Superior temporal gyrus (tissue), 1 donor: Measurements from ENCODE around the gene ADAMTS12.
A peak's percentile ranks its signal among the peaks of the same experiment; 100 is the strongest.
"Not testable (repeated sequence)": the region's sequence is repeated elsewhere in the genome, so short reads cannot be mapped to it uniquely, and the experiment has no call there.

Experiments used
- DNase-seq: peaks from one replicate; pipeline ENCODE4 v3.0.0-alpha.2; 2016; ENCODE audit errors: extremely low spot score

The ADAMTS12 gene

DNA sequence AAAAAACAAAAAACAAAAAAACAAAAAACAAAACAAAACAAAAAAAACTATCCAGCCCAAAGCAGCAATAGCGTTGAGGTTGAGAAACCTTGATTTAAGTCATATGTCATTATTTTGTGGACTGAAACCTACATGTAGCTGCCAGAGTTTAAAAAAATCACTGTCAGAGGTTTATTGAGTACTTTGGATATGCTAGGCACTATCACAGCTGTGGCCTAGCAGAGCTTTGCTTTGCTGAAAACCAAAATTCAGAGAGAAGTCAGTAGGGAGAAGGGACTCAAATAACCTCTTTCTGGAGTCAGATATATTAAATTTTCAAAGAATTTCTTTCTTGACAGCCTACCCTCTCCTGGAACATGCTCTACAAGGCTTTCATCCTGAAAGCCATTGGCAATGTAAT lies 299.5 kb downstream of the ADAMTS12 start:
- DNase-seq: no peak

DNA sequence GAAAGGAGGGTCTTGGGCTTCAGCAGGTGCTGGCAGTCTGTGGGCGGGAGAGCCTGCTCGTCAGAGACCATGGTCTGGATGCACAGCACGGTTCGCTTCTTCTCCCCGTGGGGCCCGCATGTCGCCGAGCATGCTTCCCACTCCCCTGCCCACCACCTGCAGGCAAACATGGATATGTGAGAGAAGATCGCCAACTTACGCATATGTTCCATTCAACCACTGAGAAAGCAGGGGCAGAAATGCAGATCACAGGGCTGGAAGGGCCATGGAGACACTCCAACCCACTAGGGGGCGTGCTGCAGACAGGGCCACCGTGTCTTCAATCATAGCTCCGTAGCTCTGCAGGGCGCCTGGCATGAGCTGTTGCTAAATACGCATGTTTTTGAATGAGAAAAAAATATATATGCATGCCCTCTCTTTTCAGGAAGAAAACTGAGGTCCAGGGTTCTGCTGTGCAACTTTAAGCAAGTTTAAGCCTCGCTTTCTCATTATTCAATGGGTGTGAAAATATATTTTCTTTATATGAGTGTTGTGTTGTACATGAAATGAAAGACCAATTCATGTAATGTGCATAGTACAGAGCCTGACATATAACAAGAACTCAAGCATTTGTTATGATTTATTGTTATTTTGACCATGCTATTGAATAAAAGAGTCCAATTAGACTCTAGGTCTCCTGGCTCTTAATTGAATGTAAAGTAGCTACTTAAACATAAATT lies 303.0 kb downstream of the ADAMTS12 start:
- DNase-seq: no peak

DNA sequence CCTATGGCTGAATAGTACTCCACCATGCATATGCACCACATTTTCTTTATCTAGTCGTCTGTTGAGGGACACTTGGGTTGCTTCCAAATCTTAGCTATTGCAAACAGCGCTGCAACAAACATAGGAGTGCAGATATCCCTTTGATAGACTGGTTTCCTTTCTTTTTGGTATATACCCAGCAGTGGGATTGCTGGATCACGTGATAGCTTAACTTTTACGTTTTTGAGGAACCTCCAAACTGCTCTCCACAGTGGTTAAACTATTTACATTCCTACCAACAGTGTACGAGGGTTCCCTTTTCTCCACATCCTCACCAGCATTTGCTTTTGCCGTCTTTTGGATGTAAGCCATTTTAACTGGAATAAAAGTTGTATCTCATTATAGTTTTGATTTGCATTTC lies 308.5 kb downstream of the ADAMTS12 start:
- no peak for DNase-seq

DNA sequence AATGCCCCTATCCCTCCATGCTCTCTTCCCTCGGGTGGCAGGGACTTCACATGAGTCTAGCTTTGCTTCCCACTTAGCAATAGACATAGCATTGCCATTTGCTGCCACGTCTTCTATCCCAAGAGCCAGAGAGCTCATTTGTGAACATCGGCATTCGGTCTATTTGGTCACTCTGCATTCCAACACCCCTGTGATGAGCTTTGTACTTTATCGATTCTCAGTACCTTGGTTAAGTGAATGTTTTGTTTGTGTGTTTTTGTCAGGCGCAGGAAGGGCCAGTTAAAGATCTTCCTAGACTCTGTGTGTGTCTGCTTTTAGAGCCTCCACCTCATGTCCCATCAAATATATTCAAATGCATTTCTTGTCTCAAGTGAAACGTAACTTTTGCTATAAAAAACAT lies 309.4 kb downstream of the ADAMTS12 start:
- no peak for DNase-seq

DNA sequence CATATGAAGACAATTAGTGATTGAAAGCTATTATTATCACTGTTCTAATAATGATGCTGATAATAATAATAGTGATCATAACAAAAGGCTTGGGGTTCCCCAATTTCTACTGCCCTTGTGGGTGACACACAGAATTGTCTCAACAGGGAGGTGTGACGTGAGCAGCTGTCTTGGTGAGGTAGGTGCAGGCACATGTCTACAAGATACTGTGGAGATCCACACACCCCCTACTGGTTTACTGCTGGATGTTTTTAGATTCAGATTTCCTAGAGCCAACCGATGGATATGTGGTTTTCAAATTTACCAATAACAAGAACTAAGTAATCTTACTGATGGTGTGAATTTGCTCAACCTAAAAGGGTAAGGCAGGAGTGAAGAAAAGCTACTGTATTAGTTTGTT lies 312.0 kb downstream of the ADAMTS12 start:
- no peak for DNase-seq

DNA sequence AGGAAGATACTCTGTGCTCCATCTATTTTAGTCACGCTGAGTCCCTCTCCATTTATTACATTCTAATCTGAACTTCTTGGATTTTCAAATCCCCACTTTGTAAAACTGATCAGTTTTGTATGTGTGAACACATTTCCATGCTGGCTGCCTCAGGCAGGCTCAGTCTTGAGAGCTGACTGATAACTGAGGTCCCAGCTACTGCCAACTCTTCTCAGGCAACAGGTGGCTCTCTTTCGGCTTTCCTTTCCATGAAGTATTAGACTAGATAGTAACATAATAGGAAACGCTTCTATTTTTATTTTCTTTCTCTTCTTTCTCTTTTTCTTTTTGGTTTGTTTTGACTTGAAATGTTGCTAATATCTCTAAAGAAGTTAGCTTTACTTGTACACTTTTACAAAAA lies 312.6 kb downstream of the ADAMTS12 start:
- no peak for DNase-seq

DNA sequence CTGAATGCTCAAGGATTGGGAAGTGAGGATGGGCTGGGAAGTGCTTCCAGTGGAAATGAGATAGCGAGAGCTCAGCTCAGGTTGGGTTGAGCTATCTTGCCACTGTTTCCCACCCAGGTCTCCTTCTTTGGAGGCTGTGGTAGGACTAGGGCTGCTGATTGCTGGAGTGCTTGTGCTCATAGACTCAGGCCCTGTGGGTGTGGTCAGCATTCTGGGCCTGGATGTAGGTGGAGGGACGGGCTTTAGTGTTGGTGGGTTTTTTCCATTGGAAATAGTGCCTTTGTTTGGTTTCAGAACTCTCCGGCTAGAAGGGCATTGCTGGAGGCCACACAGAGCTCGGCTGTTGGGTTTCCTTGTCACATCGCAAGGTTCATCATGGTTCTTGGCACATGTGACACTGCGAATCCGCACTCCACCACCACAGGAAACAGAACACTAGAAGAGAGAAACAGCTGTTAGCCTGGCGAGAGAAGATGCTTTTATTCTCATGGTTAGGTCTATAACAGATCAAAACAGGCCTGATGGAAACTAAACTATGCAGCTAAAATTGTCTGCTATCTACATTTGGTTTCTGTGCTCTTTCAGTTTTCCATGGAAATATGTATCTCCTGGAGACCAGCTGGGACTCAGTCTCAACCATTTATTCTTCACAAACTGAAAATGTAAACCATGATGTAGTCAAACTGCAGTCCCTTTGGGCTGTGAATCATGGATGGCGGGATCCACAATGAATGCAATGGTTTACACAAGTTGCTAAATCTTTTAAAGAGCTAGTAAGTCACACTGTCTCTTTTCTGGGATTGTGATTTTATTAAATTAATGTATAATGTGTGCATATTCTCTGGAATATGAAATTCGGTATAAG lies 314.8 kb downstream of the ADAMTS12 start:
- DNase-seq: no peak

DNA sequence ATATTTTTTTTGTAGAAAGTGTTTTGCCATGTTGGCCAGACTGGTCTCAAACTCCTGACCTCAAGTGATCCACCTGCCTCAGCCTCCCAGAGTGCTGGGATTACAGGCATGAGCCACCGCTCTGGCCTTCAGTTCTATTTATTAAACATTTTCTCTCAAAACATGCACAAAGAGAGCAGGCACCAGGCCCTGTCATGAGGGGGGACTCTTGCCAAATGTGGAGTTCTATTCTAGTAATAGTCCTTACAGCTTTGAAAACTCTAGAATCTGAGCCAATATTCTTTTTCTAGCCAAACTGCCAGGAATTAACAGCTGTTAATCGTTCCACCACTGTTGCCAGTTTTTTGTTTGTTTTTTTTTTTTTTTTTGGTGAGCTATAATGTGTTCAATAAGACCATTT lies 326.5 kb downstream of the ADAMTS12 start:
- peak; percentile 36 for DNase-seq

DNA sequence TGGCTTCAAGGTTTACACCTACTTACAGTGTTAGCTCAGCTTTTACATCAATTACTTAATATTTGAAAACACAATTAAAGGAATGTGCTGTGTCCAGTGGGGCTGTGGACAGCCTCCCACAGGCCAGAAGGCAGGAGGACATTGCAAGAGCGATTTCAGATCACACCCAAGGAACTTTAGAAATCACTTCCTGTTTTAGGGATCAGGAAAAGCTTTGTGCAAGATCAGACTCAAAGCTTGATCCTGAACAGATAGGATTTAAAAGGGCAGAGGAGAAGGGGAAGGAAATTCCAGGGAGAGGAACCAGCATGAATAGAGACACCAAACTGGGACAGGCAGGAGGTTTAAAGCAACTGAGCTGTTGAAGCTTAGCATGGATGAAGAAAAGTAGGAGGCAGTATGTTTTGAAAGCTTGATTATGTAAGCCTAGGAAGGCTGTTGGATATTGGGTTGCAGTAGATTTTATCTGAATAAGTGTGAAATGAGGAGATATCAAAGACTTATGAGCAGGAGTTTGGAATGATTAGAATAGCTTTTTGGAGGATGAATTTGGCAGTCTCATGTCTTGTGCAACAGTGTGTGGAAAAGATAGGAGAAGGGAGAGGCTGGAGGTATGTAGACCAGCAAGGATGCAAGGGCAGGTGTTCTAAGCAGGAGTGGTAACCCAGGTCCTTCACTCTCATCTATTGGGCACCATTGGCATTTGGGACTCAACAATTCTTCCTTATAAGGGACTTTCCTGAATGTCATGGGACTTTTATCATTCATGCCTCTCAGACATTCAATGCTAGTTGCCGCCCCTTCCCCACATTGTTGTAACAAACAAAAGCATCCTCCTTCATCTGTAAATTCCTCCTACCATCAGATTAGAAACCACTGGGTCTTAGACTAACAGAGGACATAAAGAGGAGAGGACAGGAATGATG lies 327.5 kb downstream of the ADAMTS12 start:
- DNase-seq: no peak

DNA sequence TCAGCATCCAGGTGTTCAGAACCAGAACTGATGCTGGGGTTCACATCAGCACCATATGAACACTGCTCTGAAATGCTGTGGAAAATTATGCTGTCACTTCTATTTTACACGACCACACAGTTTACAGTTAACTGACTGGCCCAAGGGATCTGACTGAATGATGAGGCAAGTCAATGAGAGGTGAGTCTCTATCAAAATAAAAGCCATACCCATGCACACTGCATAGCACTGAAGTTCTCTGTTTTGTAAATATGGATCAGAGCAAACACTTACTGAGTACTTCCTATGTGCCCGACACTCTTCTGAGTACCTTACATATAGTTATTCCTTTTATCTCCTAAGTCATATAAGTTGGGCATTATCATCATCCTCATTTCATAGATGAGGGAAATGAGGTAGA lies 328.3 kb downstream of the ADAMTS12 start:
- DNase-seq: no peak

DNA sequence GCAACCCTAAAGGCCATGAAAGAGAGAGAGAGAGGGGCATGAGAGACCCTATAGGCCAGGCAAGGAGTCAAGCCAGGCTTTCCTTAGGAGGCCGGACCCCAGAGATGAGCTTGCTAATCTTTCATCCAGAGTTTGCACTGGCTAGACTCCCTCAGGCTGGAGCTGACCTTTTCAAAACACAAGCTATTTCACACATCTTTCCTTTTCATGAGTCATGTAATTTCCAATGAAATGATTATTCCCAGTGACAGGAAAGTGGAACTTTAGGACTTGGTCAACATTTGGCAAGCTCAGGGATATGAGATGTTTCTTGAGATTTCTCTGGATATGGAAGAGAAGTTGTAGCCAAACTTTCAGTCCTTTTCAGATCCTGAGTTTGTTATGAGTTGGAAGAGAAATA lies 333.3 kb downstream of the ADAMTS12 start:
- DNase-seq: no peak

DNA sequence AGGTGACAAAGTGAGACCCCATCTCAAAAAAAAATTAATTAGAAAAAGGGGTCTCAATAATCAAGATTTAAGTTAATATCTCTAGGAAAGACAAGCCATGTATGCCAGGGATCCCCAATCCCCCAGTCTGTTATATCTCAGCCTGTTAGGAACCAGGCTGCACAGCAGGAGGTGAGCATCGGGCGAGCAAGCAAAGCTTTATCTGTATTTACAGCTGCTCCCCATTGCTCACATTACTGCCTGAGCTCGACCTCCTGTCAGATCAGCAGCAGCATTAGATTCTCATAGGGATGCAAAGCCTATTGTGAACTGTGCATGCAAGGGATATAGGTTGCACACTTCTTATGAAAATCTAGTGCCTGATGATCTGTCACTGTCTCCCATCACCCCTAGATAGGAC lies 334.2 kb downstream of the ADAMTS12 start:
- no peak for DNase-seq

DNA sequence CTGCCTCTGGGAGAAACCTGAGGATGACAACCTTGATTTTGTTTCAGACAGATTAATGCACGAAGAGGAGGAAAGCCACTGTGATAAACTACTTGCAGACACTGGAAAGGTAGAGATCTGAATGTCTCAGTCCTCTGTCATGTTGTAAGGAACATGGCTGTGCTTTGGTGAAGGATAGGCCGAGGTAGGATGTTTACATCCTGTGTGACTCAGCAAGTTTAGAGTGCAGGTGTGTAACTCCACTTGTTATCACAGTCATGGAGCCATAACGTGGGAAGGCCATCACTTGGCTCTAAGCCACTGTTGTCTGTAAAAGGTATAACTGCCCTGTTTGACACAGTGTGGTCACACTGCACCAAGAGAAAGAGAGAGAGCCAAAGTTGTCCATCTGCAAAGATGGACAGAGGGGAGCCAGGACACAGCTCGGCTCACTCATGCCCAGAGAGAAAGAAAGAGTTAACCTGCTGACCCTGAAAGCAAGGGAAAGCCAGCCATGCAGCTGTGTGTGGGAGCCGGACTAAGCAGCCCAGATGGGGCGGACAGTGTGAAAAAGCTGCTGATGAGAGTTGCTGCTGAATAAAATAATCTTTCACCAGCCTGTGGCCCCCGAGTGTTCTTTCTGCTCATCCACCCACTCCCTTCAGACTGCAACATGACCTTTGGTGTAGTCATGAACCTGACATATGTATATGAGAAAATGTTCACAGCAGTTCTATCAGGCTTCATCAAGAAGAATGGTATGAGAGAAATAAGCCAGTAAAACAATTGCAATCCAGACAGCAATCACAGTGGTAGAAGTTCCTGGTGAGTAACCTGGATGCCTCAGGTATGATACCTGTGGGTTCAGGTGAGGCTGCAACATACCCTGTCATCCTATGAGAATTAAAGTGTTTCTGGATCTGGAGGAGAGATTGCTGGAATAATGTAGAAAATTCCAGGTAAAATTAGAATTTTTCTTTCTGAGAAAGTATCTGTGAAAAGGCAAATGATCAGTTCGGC lies 335.2 kb downstream of the ADAMTS12 start:
- DNase-seq: no peak

DNA sequence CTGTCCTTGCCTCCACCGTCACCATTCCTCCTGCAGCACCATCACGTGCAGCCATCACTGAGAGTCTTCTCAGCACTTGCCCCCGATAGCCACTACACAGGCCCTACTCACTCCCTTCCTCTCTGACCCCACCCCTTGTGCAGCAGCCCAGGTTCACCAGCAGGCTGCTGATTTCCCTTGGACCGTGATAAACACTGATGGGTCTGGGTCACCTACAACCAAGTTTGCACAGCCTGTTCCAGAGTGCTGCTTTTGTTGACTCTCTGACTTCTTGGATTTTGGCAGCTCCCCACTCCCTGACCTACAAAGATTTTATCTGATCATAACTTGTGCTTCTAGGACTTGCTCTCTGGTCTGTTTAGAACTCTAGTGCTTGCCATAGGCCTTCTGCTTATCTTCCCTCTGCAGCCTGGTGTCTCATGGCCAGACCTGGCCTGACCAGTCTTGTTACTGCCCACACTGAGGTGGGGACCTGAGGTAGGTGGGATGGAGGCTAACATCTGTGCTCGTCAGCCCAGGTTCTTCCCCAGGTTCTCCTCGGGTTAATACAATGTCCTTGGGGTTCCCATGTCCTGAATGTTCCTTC lies 341.7 kb downstream of the ADAMTS12 start:
- DNase-seq: no peak

DNA sequence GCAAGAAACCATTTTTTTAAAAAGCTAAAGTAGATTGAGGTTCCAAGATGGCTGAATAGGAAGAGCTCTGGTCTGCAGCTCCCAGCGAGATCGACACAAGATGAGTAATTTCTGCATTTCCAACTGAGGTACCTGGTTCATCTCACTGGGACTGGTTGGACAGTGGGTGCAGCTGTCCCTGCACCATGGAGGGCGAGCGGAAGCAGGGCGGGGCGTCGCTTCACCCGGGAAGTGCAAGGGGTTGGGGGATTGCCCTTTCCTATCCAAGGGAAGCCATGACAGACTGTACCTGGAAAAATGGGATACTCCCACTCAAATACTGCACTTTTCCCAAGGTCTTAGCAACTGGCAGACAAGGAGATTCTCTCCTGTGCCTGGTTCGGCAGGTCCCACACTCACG lies 352.0 kb downstream of the ADAMTS12 start:
- DNase-seq: not testable (repeated sequence)

DNA sequence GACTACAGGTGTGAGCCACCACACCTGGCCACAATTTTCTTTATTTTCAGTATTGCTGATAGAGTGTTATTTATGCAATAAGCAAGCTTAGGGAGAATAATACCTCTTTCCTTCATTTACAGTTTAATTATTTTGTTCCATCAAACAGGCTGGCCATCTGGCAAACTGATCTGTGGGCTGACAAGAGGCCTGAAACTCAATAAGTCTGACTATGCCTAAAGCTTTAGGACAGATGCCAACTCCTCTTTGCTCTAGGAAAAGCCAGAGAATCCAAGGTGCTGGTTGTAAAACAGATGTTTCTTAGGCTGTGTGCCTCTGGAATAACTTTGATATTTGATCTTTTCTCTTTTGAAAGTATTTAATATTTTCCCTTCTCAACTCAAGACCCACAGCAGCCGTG lies 352.6 kb downstream of the ADAMTS12 start:
- DNase-seq: no peak

DNA sequence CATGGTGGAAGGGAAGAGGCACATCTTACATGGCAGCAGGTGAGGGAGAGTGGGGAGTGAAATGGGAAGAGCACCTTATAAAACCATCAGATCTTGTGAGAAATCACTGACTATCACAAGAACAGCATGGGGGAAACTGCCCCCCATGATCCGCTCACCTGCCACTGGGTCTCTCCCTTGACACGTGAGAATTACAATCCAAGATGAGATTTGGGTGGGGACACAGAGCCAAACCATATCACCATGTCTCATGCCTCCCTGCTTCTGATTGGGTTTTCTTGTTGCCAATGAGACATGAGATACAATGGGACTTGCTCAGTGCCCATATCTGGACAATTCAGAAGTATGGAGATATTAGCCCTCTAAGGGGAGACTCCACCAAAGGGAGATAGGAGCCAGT lies 353.6 kb downstream of the ADAMTS12 start:
- no peak for DNase-seq

DNA sequence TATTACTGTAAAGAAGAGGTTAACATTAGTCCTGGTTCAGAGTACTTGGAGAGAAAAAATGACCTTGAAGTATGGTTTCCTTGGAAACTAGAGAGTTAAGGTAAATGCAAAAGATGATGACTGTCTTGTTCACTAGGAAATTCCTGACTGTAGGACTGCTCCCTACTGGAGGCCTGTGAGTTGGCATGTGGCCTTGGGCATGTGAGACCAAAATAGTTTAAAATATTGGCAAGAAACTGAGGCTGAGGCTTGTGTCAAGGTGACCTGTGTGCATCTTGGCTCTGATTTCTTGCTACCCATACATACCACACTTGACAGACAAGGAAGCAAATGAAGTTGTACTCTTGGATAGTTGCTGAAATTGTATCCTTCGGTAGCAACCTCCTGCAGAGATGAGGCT lies 354.6 kb downstream of the ADAMTS12 start:
- DNase-seq: no peak

DNA sequence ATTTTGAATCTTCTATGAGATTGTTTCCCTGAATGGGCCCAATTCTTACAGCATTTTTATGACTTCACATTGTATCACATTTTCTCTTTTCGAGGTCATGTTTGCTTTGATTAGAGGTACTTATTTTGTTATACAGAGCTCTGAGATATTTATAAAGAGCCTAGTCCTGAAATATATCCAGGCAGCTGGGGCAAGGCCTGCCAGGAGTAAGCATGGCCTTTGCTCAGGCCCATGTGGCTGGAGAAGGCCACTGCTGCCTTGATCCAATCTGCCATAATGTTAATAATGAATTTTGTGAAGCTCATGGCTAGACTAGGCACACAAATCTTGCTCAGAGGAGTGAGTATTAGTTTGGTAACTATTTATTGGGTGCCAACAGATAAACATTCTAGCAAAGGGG lies 355.0 kb downstream of the ADAMTS12 start:
- DNase-seq: no peak

DNA sequence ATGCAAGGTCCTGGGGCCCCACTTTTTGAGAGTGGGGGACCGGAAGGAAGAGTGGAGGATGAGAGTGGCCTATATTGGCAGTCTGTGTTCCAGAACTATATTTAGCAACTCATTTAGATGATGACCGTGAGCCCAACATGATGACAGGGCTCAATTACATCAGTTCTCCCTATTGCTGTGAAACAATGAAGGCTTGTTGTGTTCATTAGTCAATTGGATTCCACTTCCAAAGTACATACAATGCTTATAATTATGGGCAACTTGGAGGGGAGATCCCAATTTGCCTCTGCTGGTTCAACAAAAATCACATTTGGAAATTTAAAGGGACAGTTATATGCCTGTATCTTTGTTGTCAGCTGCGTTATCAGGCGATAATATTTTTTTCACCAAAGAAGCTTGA lies 360.0 kb downstream of the ADAMTS12 start:
- peak; percentile 55 for DNase-seq

DNA sequence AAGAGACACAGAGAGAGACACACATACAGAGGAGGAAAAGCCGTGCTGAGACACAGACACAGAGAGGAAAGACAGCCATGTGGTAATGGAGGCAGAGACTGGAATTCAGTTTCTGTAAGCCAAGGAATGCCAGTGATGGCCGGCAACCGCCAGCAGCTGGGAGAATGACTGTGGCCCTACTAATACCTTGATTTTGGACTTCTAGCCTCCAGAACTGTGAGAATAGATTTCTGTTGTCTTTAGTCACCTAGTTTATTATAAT lies 360.8 kb downstream of the ADAMTS12 start:
- DNase-seq: no peak
